DND-41 (cell line): Measurements from ENCODE around the gene TSPAN9.

Experiments used
- ATAC-seq: fragments of 200-7000 bp; cut with Tn5 transposase; 3 replicates; pipeline ENCODE4 v1.9.1; 2021; ENCODE audit warnings: low read depth; ENCODE audit not compliant: insufficient read depth
- DNase-seq: peaks from one replicate; pipeline ENCODE4 v3.0.0-alpha.2; 2020
- H2AFZ ChIP-seq: 2 replicates; pipeline ENCODE4 v1.6.0; 2012; ENCODE audit warnings: low read depth, low read length
- H3K27ac ChIP-seq: 2 replicates; pipeline ENCODE4 v1.5.1; 2012; ENCODE audit warnings: low read length, inconsistent platforms
- H3K27me3 ChIP-seq: fragments of 200-600 bp; sonication (generic); 2 replicates; pipeline ENCODE4 v1.6.0; 2012; ENCODE audit warnings: low read length, mild to moderate bottlenecking, inconsistent platforms; ENCODE audit not compliant: insufficient read depth, poor library complexity
- H3K36me3 ChIP-seq: 2 replicates; pipeline ENCODE4 v1.5.1; 2012; ENCODE audit warnings: low read length, inconsistent platforms; ENCODE audit not compliant: insufficient read depth
- H3K4me1 ChIP-seq: 2 replicates; pipeline ENCODE4 v1.5.1; 2012; ENCODE audit warnings: mild to moderate bottlenecking, low read length; ENCODE audit not compliant: insufficient read depth
- H3K4me2 ChIP-seq: 2 replicates; pipeline ENCODE4 v1.6.0; 2012; ENCODE audit warnings: mild to moderate bottlenecking, moderate library complexity, low read length, inconsistent platforms; ENCODE audit not compliant: insufficient read depth
- H3K4me3 ChIP-seq, 2 experiments: fragments of 200-600 bp in 1 of 2; shearing (Covaris generic) in 1 of 2; 2 replicates each; pipeline ENCODE4 v1.5.1; 2012 to 2016; ENCODE audit warnings: inconsistent platforms in 2 of 2, low read length in 2 of 2, mild to moderate bottlenecking in 2 of 2, low read depth in 1 of 2, moderate library complexity in 1 of 2
- H3K79me2 ChIP-seq: 2 replicates; pipeline ENCODE4 v1.6.0; 2012; ENCODE audit warnings: low read length, inconsistent platforms; ENCODE audit not compliant: insufficient read depth
- H3K9ac ChIP-seq: 2 replicates; pipeline ENCODE4 v1.6.0; 2012; ENCODE audit warnings: low read depth, mild to moderate bottlenecking, inconsistent platforms, low read length, moderate library complexity
- H3K9me3 ChIP-seq: 2 replicates; pipeline ENCODE4 v1.5.1; 2012; ENCODE audit warnings: low read length, moderate library complexity, mild to moderate bottlenecking, inconsistent platforms; ENCODE audit not compliant: insufficient read depth, severe bottlenecking
- H4K20me1 ChIP-seq: 2 replicates; pipeline ENCODE4 v1.6.0; 2012; ENCODE audit warnings: low read length; ENCODE audit not compliant: insufficient read depth
- EZH2 ChIP-seq: IDR thresholded peaks from 3 replicates; pipeline ENCODE4 v1.6.1; 2012; ENCODE audit warnings: borderline replicate concordance, low read depth, mild to moderate bottlenecking, moderate library complexity, low read length, inconsistent platforms; ENCODE audit not compliant: severe bottlenecking
- TF ChIP-seq, protein P1 (sequence below): IDR thresholded peaks from 2 replicates; pipeline ENCODE4 v1.5.1; 2012; ENCODE audit warnings: borderline replicate concordance, low read length, moderate library complexity, mild to moderate bottlenecking; ENCODE audit not compliant: poor library complexity, severe bottlenecking; ENCODE audit errors: extremely low read depth

Gene TSPAN9

DNA sequence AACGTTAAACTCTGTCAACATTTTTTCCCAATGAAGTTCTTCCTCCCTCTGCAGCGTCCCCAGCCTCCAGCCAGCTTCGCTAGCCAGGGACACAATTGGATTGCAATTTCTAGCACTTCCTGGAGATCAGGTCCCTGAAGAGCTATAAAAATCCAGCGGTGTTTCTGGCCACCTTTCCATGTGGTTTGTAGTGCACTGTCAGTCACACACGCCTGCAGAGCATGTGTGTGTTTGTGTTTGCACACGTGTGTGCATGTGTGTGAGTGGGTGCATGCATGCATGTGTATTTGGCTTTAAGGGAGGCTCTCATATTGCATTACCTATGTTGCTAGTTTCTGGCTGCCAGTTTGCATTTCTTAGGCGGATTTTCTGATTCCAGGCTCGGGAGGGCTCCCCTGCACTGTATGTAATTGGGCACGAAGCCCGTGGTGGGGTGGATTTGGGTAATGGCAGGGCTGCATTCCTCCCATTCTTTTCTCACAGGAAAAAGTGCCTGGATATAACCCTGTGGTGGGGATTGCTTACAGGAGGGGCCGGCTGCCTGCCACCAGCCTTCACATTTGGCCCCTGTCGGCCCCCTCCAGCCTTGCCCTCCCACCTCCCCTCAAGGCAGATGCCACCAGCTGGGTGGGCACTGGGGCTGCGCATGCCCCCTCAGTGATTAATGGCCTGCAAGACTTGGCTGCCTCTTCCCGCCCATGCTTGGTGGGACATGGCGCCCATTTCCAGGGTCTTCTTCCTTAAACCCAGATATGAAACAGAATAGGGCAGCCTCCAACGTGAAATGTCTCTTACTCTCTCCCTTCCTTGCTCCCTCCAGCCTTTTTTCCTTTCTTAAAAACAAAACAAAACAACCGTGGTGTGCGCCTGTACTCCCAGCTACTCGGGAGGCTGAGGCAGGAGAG is 74.0 kb downstream of the TSPAN9 start:
- ATAC-seq (no peak), DNase-seq (no peak)
- H3K9ac ChIP-seq, result no peak overlapping the region
- no peak overlapping the region for H3K27ac ChIP-seq
- TF ChIP-seq, protein P1, sequence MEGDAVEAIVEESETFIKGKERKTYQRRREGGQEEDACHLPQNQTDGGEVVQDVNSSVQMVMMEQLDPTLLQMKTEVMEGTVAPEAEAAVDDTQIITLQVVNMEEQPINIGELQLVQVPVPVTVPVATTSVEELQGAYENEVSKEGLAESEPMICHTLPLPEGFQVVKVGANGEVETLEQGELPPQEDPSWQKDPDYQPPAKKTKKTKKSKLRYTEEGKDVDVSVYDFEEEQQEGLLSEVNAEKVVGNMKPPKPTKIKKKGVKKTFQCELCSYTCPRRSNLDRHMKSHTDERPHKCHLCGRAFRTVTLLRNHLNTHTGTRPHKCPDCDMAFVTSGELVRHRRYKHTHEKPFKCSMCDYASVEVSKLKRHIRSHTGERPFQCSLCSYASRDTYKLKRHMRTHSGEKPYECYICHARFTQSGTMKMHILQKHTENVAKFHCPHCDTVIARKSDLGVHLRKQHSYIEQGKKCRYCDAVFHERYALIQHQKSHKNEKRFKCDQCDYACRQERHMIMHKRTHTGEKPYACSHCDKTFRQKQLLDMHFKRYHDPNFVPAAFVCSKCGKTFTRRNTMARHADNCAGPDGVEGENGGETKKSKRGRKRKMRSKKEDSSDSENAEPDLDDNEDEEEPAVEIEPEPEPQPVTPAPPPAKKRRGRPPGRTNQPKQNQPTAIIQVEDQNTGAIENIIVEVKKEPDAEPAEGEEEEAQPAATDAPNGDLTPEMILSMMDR, result no peak
- no peak for TF ChIP-seq EZH2
- no peaks in the 10 kb centered on the region for H3K9me3 ChIP-seq
- no peaks in the 10 kb centered on the region for H3K36me3 ChIP-seq
- H2AFZ ChIP-seq, result no peak overlapping the region
- H3K79me2 ChIP-seq, result no peaks in the 10 kb centered on the region
- peaks cover 2% of the 10 kb centered on the region for H4K20me1 ChIP-seq
- H3K27me3 ChIP-seq, result peaks cover 16% of the 10 kb centered on the region
- no peak overlapping the region for H3K4me3 ChIP-seq
- no peak overlapping the region for H3K4me2 ChIP-seq
- H3K4me1 ChIP-seq, result no peaks in the 10 kb centered on the region

DNA sequence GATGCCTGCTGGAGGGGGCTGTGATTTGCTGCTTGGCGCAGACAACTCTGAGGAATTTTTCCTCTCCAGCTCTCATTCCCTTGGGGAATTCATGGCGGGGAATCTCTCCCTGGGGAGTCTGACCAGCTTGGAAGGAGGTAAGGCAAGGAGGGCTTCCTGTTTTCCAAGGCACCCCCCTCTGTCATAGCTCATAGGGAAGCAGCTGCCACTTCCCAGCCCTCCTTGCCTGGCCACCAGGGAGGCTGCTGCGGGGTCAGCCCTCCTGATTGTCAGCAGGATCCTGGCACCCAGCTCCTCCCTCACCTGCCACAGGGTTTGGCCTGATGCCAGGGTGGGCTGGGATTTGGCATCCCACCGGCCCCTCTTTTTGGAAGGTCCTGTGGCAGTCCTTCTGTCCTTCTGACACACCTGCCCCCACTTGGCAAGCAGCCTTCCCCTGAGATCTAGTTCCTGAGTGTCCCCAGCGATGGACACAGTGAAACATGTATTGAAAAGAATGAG is 74.9 kb downstream of the TSPAN9 start:
- H3K27ac ChIP-seq, result no peak overlapping the region
- H3K4me1 ChIP-seq, result no peaks in the 10 kb centered on the region
- H2AFZ ChIP-seq, result no peak overlapping the region
- TF ChIP-seq, protein P1, result no peak
- no peak for TF ChIP-seq EZH2
- H4K20me1 ChIP-seq, result peaks cover 2% of the 10 kb centered on the region; the same call in 1 of the 2 replicates
- H3K79me2 ChIP-seq, result no peaks in the 10 kb centered on the region
- no peak overlapping the region for H3K4me3 ChIP-seq
- ATAC-seq, result no peak
- no peak overlapping the region for H3K4me2 ChIP-seq
- H3K9ac ChIP-seq, result no peak overlapping the region
- H3K27me3 ChIP-seq, result peaks cover 15% of the 10 kb centered on the region
- no peaks in the 10 kb centered on the region for H3K9me3 ChIP-seq
- no peak for DNase-seq
- no peaks in the 10 kb centered on the region for H3K36me3 ChIP-seq

DNA sequence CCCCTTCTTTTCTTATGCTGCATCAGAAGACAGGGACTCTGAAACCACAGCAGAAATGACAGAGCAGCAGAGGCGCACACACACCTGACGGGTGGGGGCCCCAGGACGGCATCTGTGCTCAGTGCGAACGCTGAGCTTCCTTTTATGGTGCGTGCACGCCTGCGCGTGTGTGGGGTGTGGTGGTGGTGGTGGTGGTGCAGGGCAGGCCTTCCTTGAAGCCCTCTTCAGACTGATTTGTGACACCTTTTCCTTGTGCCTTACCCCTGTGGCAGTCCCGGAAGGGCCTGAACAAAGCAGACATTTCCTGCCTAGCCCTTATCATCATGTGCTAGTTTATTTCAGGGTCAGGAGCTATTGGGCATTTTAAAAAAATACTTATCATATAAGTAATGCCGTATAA is 75.7 kb downstream of the TSPAN9 start:
- Histone ChIP-seq H3K27ac (no peak overlapping the region), H4K20me1 (peaks cover 2% of the 10 kb centered on the region; the same call in 1 of the 2 replicates), H3K36me3 (no peaks in the 10 kb centered on the region), H3K9ac (no peak overlapping the region), H3K9me3 (no peaks in the 10 kb centered on the region), H3K4me2 (no peak overlapping the region), H2AFZ (no peak overlapping the region), H3K27me3 (peaks cover 10% of the 10 kb centered on the region), H3K79me2 (no peaks in the 10 kb centered on the region), H3K4me1 (no peaks in the 10 kb centered on the region), H3K4me3 (no peak overlapping the region)
- TF ChIP-seq EZH2, result no peak
- TF ChIP-seq, protein P1, result no peak
- no peak for DNase-seq
- no peak for ATAC-seq
